ENCODE results near the gene FBLN5. TPM values are rescaled to one million over a fixed set of nuclear protein-coding genes. Genes with fewer than 3 reads are reported as not detected.

Gene FBLN5
- total RNA-seq, 1 donor from 2014 or later = 98.7 TPM

GRCh38 chr14:91983588-91983987 lies 36.1 kb upstream of the FBLN5 start:
- Mint-ChIP-seq H3K36me3 (ENCODE audit: unreplicated experiment) (peaks cover 58% of the 10 kb centered on the region), H3K27ac (ENCODE audit: unreplicated experiment) (no peak overlapping the region), H3K4me1 (ENCODE audit: unreplicated experiment) (peaks cover 44% of the 10 kb centered on the region), H3K9me3 (ENCODE audit: unreplicated experiment) (no peaks in the 10 kb centered on the region), H3K27me3 (ENCODE audit: unreplicated experiment) (no peaks in the 10 kb centered on the region), H3K4me3 (ENCODE audit: unreplicated experiment) (no peak overlapping the region)
- TF ChIP-seq CTCF (IDR thresholded peaks at IDR 0.05) = no peak
- no peak for DNase-seq (ENCODE audit: extremely low spot score, unreplicated experiment)

- DNase-seq (ENCODE audit: extremely low spot score, unreplicated experiment) = no peak
- H3K4me3 Mint-ChIP-seq (ENCODE audit: unreplicated experiment) = no peak overlapping the region
- TF ChIP-seq CTCF (IDR thresholded peaks at IDR 0.05) = no peak
- no peaks in the 10 kb centered on the region for H3K27me3 Mint-ChIP-seq (ENCODE audit: unreplicated experiment)
- H3K4me1 Mint-ChIP-seq (ENCODE audit: unreplicated experiment) = peaks cover 36% of the 10 kb centered on the region
- peak overlapping the region; percentile 73 for H3K27ac Mint-ChIP-seq (ENCODE audit: unreplicated experiment)
- no peaks in the 10 kb centered on the region for H3K9me3 Mint-ChIP-seq (ENCODE audit: unreplicated experiment)
- peaks cover 40% of the 10 kb centered on the region for H3K36me3 Mint-ChIP-seq (ENCODE audit: unreplicated experiment)
Measured at GRCh38 chr14:91980157-91980556, 32.7 kb upstream of the FBLN5 start.

GRCh38 chr14:91977884-91978283 lies 30.4 kb upstream of the FBLN5 start:
- H3K36me3 Mint-ChIP-seq (ENCODE audit: unreplicated experiment) = peaks cover 37% of the 10 kb centered on the region
- DNase-seq (ENCODE audit: extremely low spot score, unreplicated experiment) = no peak
- no peak overlapping the region for H3K27ac Mint-ChIP-seq (ENCODE audit: unreplicated experiment)
- H3K27me3 Mint-ChIP-seq (ENCODE audit: unreplicated experiment) = no peaks in the 10 kb centered on the region
- H3K4me3 Mint-ChIP-seq (ENCODE audit: unreplicated experiment) = no peak overlapping the region
- no peaks in the 10 kb centered on the region for H3K9me3 Mint-ChIP-seq (ENCODE audit: unreplicated experiment)
- peaks cover 18% of the 10 kb centered on the region for H3K4me1 Mint-ChIP-seq (ENCODE audit: unreplicated experiment)
- no peak for TF ChIP-seq CTCF (IDR thresholded peaks at IDR 0.05)

GRCh38 chr14:91975763-91976162 lies 28.3 kb upstream of the FBLN5 start:
- Mint-ChIP-seq H3K4me1 (ENCODE audit: unreplicated experiment) (peaks cover 13% of the 10 kb centered on the region), H3K4me3 (ENCODE audit: unreplicated experiment) (no peak overlapping the region), H3K27ac (ENCODE audit: unreplicated experiment) (no peak overlapping the region), H3K36me3 (ENCODE audit: unreplicated experiment) (peaks cover 41% of the 10 kb centered on the region), H3K27me3 (ENCODE audit: unreplicated experiment) (no peaks in the 10 kb centered on the region), H3K9me3 (ENCODE audit: unreplicated experiment) (no peaks in the 10 kb centered on the region)
- no peak for DNase-seq (ENCODE audit: extremely low spot score, unreplicated experiment)
- no peak for TF ChIP-seq CTCF (IDR thresholded peaks at IDR 0.05)

GRCh38 chr14:91971188-91971778 lies 23.8 kb upstream of the FBLN5 start:
- no peaks in the 10 kb centered on the region for H3K9me3 Mint-ChIP-seq (ENCODE audit: unreplicated experiment)
- H3K27ac Mint-ChIP-seq (ENCODE audit: unreplicated experiment) = no peak overlapping the region
- H3K4me3 Mint-ChIP-seq (ENCODE audit: unreplicated experiment) = no peak overlapping the region
- no peaks in the 10 kb centered on the region for H3K4me1 Mint-ChIP-seq (ENCODE audit: unreplicated experiment)
- H3K27me3 Mint-ChIP-seq (ENCODE audit: unreplicated experiment) = no peaks in the 10 kb centered on the region
- peaks cover 53% of the 10 kb centered on the region for H3K36me3 Mint-ChIP-seq (ENCODE audit: unreplicated experiment)
- TF ChIP-seq CTCF (IDR thresholded peaks at IDR 0.05) = no peak
- DNase-seq (ENCODE audit: extremely low spot score, unreplicated experiment) = no peak
